Suprapubic skin (tissue), 4 donors: ENCODE data around the gene CLMN. TPM values are rescaled to one million over a fixed set of nuclear protein-coding genes. Genes with fewer than 3 reads are reported as not detected.
A peak's percentile ranks its signal among the peaks of the same experiment; 100 is the strongest.

Experiments used
- DNase-seq, 2 donors: peaks; one replicate each; pipeline ENCODE4 v3.0.0-alpha.2; 2019; ENCODE audit warnings: low spot score in 2 of 2
- H3K27ac ChIP-seq: fragments of 200-600 bp; sonication (generic); one replicate; pipeline ENCODE4 v1.5.1; 2019
- H3K27me3 ChIP-seq: fragments of 200-600 bp; sonication (generic); one replicate; pipeline ENCODE4 v1.5.1; 2019
- H3K36me3 ChIP-seq: fragments of 200-600 bp; sonication (generic); one replicate; pipeline ENCODE4 v1.5.1; 2019
- H3K4me1 ChIP-seq: fragments of 200-600 bp; sonication (generic); one replicate; pipeline ENCODE4 v1.5.1; 2019
- H3K4me3 ChIP-seq: fragments of 200-600 bp; sonication (generic); one replicate; pipeline ENCODE4 v1.5.1; 2019; ENCODE audit warnings: mild to moderate bottlenecking
- H3K9me3 ChIP-seq: fragments of 200-600 bp; sonication (generic); one replicate; pipeline ENCODE4 v1.5.1; 2019
- CTCF ChIP-seq, 2 donors: fragments of 200-600 bp in 1 of 2; fragments of 450-650 bp in 1 of 2; sonication (generic) in 1 of 2; IDR thresholded peaks; one replicate each; pipeline ENCODE4 v1.5.1; 2016 to 2019; ENCODE audit warnings: antibody characterized with exemption in 2 of 2, mild to moderate bottlenecking in 1 of 2, moderate library complexity in 1 of 2
- EP300 ChIP-seq: sonication (generic); formaldehyde crosslinking; IDR thresholded peaks from one replicate; pipeline ENCODE4 v1.6.1; 2017; ENCODE audit warnings: antibody characterized with exemption
- POLR2A ChIP-seq, 2 donors: fragments of 450-650 bp; IDR thresholded peaks; one replicate each; pipeline ENCODE4 v1.6.1; 2017; ENCODE audit warnings: antibody characterized with exemption in 2 of 2, mild to moderate bottlenecking in 2 of 2, moderate library complexity in 2 of 2
- POLR2AphosphoS5 ChIP-seq, 3 donors: sonication (generic); formaldehyde crosslinking; IDR thresholded peaks; one replicate each; pipeline ENCODE4 v1.6.1; 2017; ENCODE audit warnings: antibody characterized with exemption in 3 of 3
- WGBS: methylation state at CpG from one replicate; pipeline ENCODE4 v1.1.5; 2018; 5-methylcytosine and 5-hydroxymethylcytosine counted together
- total RNA-seq, 4 donors: library from RNA; depleted of rRNA; stranded (reverse); fragments of >200 nt; gene quantifications; one replicate each; pipeline ENCODE4 v1.1.0, GENCODE V29; 2016

Gene CLMN
- total RNA-seq, 4 donors from 2014 or later: 5.0 to 25.7 (median 7.0) TPM

GRCh38 chr14:95362138-95362494 lies 42.4 kb upstream of the CLMN start:
- no peak for DNase-seq
- Histone ChIP-seq H3K4me3 (no peak overlapping the region), H3K27ac (no peak overlapping the region), H3K4me1 (peaks cover 10% of the 10 kb centered on the region), H3K27me3 (peaks cover 15% of the 10 kb centered on the region), H3K36me3 (no peaks in the 10 kb centered on the region), H3K9me3 (no peaks in the 10 kb centered on the region)
- 55% methylated on average over 9 of the region's 9 CpGs for WGBS
- TF ChIP-seq EP300 (no peak), CTCF (IDR thresholded peaks at IDR 0.05) (no peak), POLR2AphosphoS5 (IDR thresholded peaks at IDR 0.05) (no peak), POLR2A (IDR thresholded peaks at IDR 0.05) (no peak)

GRCh38 chr14:95361373-95362137 lies 41.8 kb upstream of the CLMN start:
- TF ChIP-seq CTCF (IDR thresholded peaks at IDR 0.05) (peak in 1 of 2 donors; percentile 53), POLR2A (IDR thresholded peaks at IDR 0.05) (no peak)
- no peak for DNase-seq
- H3K9me3 ChIP-seq: no peaks in the 10 kb centered on the region
- H3K27ac ChIP-seq: no peak overlapping the region
- peaks cover 15% of the 10 kb centered on the region for H3K27me3 ChIP-seq
- WGBS: 15% methylated on average over 17 of the region's 19 CpGs
- peaks cover 10% of the 10 kb centered on the region for H3K4me1 ChIP-seq
- H3K36me3 ChIP-seq: no peaks in the 10 kb centered on the region
- no peak overlapping the region for H3K4me3 ChIP-seq

- Histone ChIP-seq H3K4me1 (peaks cover 10% of the 10 kb centered on the region), H3K36me3 (no peaks in the 10 kb centered on the region), H3K27ac (no peak overlapping the region), H3K9me3 (no peaks in the 10 kb centered on the region), H3K4me3 (no peak overlapping the region), H3K27me3 (peaks cover 15% of the 10 kb centered on the region)
- TF ChIP-seq POLR2AphosphoS5 (IDR thresholded peaks at IDR 0.05) (no peak), POLR2A (IDR thresholded peaks at IDR 0.05) (no peak), EP300 (no peak), CTCF (IDR thresholded peaks at IDR 0.05) (no peak)
- WGBS: 90% methylated on average over 9 of the region's 9 CpGs
- DNase-seq: no peak
These were observed 41.1 kb upstream of the CLMN start for GRCh38 chr14:95360828-95361227.

- 55% methylated on average over 17 of the region's 47 CpGs for WGBS
- peaks cover 10% of the 10 kb centered on the region for H3K4me1 ChIP-seq
- TF ChIP-seq POLR2A (IDR thresholded peaks at IDR 0.05): no peak
- TF ChIP-seq CTCF (IDR thresholded peaks at IDR 0.05): no peak
- no peak for TF ChIP-seq EP300
- TF ChIP-seq POLR2AphosphoS5 (IDR thresholded peaks at IDR 0.05): no peak
- no peak for DNase-seq
- H3K27ac ChIP-seq: no peak overlapping the region
- no peaks in the 10 kb centered on the region for H3K9me3 ChIP-seq
- no peaks in the 10 kb centered on the region for H3K36me3 ChIP-seq
- no peak overlapping the region for H3K4me3 ChIP-seq
- H3K27me3 ChIP-seq: peaks cover 15% of the 10 kb centered on the region
These were observed 40.5 kb upstream of the CLMN start for GRCh38 chr14:95359994-95360826.

- peaks cover 6% of the 10 kb centered on the region for H3K27me3 ChIP-seq
- TF ChIP-seq POLR2A (IDR thresholded peaks at IDR 0.05) (no peak), POLR2AphosphoS5 (IDR thresholded peaks at IDR 0.05) (no peak), CTCF (IDR thresholded peaks at IDR 0.05) (no peak), EP300 (no peak)
- H3K4me1 ChIP-seq: peaks cover 2% of the 10 kb centered on the region
- no peaks in the 10 kb centered on the region for H3K36me3 ChIP-seq
- peaks cover 10% of the 10 kb centered on the region for H3K9me3 ChIP-seq
- H3K27ac ChIP-seq: no peak overlapping the region
- peak in 1 of 2 donors; percentile 38 for DNase-seq
- 67% methylated on average over 14 of the region's 14 CpGs for WGBS
- H3K4me3 ChIP-seq: no peak overlapping the region
These were observed 36.6 kb upstream of the CLMN start for GRCh38 chr14:95356245-95356869.
